KOPT-K1 (cell line): ENCODE data around the gene SH3BP4.

Experiments
- H3K27ac ChIP-seq: fragments of 200-600 bp; sonication (generic); 2 replicates; pipeline ENCODE4 v1.5.1; 2016; ENCODE audit warnings: antibody characterized with exemption, mild to moderate bottlenecking, low read depth, low read length; ENCODE audit not compliant: poor library complexity, severe bottlenecking
- H3K36me3 ChIP-seq: fragments of 200-600 bp; sonication (generic); 2 replicates; pipeline ENCODE4 v1.5.1; 2017; ENCODE audit warnings: antibody characterized with exemption, mild to moderate bottlenecking, low read length, moderate library complexity; ENCODE audit not compliant: insufficient read depth
- H3K9me3 ChIP-seq: fragments of 200-600 bp; sonication (generic); 2 replicates; pipeline ENCODE4 v1.5.1; 2017; ENCODE audit warnings: antibody characterized with exemption, low read length, mild to moderate bottlenecking; ENCODE audit not compliant: insufficient read depth, poor library complexity, severe bottlenecking

SH3BP4 gene

GRCh38 chr2:235002198-235003095, 50.6 kb downstream of the SH3BP4 start:
- Histone ChIP-seq H3K27ac (no peak overlapping the region), H3K9me3 (no peaks in the 10 kb centered on the region), H3K36me3 (no peaks in the 10 kb centered on the region)

- Histone ChIP-seq H3K36me3 (no peaks in the 10 kb centered on the region), H3K27ac (no peak overlapping the region), H3K9me3 (no peaks in the 10 kb centered on the region)
These were observed 51.4 kb downstream of the SH3BP4 start for GRCh38 chr2:235003096-235003775.

DNA sequence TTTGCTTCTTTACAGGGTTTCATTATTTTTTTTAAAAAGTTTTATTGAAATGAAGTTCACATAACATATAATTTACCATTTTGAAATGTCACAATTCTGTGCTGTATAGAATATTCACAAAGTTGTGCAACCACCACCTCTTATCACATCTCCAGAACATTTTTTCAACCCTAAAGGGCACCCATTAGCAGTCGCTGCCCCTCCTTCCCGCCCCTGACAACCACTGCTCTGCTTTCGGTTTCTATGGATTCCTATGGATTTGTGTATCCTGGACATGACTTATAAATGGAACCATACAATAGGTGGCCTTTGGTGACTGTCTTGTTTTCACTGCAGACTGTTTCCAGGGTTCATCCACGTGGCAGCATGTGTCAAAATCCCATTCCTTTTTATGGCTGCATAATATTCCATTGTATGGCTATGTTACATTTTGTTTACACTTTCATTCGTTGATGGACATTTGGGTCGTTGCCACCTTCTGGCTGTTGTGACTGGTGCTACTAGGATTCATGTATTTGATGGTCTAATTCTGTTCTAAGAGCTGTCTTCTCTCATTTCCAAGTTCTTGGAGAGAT, 52.6 kb downstream of the SH3BP4 start:
- no peak overlapping the region for H3K27ac ChIP-seq
- no peaks in the 10 kb centered on the region for H3K36me3 ChIP-seq
- no peaks in the 10 kb centered on the region for H3K9me3 ChIP-seq

DNA sequence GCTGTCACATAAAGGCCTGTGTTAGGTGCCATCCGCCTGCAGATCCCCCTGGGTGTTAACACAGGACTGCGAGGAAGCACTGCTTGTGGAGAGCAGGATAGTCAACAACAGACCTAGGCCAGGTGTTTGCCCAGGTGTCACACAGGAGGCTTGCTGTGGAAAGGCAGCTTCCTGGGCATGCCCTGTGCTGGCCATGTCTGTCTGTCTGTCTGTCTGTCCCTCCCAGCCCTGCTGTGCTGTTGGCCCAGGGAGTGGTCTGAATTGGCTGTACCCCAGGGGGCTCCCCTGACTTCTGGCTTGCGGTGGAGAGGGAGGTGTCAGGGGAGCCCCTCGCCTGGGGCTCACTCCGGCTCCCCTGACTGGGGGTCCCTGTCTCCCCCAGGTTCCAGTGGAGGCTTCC, 53.2 kb downstream of the SH3BP4 start:
- H3K27ac ChIP-seq: no peak overlapping the region
- H3K36me3 ChIP-seq: no peaks in the 10 kb centered on the region
- no peaks in the 10 kb centered on the region for H3K9me3 ChIP-seq

DNA sequence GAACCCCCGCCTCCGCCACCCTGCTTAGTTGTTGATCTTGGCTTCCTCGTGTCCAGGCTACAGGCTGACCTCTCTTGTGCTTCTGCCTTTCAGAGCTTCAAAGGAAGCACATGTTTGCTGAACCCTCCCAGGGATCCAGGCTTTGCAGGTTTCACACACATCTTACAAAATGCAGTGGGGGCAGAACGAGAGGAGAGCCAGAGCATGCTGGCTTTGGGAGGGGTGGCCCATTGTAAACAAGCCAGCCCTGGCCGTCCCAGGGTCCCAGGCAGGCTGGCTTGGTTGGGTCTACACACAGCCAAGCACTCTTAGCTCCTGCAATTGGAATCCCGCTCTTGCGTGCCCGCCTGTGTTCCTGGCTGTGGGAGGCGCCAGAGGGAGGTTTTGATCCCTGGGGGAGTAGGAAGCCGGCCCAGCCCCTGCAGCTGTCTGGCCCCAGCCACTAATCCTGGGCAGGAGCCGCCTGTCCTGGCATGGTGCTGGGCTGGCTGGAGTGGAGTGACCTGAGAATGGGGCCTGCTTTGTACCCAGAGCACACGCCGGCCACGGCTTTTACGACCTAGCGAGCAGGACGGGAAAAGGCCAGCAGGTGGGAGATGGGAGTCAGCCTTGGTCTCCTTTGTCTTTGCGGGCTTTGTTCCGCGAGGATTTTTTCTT, 53.9 kb downstream of the SH3BP4 start:
- H3K36me3 ChIP-seq: no peaks in the 10 kb centered on the region

DNA sequence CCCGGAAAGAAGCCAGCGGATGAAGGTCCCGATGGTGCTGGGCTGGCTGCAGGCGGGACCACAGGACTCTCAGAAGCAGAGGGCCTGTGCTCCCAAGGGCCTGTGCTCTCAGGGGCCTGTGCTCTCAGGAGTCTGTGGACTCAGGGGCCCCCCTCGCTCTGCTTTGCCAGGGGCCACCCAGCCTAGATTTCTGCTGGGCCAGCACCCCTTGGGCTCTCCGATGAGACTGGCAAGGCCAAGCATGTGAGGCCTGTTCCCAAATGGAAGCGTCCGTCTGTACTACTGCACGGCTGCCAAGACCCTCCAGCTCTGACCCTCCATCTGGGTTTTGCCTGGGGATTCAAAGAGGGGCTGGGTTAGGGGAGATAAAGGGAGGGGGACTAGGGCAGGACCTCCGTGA, 54.6 kb downstream of the SH3BP4 start:
- Histone ChIP-seq H3K27ac (no peak overlapping the region), H3K36me3 (no peaks in the 10 kb centered on the region), H3K9me3 (no peaks in the 10 kb centered on the region)

More for the DNA sequence above, 53.9 kb downstream of the SH3BP4 start:
- no peak overlapping the region for H3K27ac ChIP-seq
- H3K9me3 ChIP-seq: no peaks in the 10 kb centered on the region

- Histone ChIP-seq H3K9me3 (no peaks in the 10 kb centered on the region), H3K36me3 (no peaks in the 10 kb centered on the region), H3K27ac (no peak overlapping the region)
These were observed 55.2 kb downstream of the SH3BP4 start for GRCh38 chr2:235006986-235007385.

- Histone ChIP-seq H3K27ac (no peak overlapping the region), H3K9me3 (no peaks in the 10 kb centered on the region), H3K36me3 (no peaks in the 10 kb centered on the region)
These were observed 56.0 kb downstream of the SH3BP4 start for GRCh38 chr2:235007664-235008457.

DNA sequence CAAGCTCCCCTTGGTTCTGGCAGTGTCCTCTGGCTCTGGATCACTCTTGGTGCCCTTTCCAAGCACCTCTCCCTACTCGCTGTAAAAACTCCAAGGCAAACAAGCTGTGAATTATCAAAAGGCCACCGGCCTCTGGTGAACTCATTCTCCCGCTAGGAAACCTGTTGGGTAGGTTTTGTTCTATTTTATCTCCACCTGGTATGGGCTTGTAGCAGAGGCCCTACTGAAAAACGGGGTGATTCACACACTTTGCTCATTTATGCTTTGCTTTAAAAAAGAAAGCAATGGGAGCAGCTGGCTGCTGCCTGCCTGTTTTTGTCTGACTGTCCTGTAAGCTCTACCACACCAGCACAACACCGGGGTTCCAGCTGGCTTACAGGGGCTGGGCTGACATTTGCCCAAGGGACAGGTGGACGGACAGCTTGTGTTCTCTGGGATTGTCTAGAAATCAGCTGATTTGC, 56.8 kb downstream of the SH3BP4 start:
- no peaks in the 10 kb centered on the region for H3K9me3 ChIP-seq
- H3K36me3 ChIP-seq: no peaks in the 10 kb centered on the region
- no peak overlapping the region for H3K27ac ChIP-seq

DNA sequence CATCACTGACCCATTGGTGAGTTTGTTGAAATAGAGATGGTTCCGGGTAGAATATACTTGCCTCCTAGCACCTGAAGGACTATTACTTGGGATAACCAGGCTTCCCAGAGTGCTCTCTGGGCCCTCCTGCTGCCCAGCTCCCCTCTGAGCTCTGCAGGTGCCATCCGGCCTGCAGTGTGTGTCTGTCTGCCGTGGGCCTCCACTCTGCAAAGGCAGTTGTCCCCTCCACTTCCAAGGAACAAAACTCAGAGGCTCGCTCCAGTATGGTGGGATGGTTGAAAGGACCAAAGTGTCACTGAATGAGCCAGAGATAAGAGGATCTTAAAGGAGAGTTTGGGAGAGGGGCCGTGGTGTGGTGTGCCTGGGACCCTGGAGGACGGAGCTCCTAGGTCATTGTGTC, 57.3 kb downstream of the SH3BP4 start:
- no peaks in the 10 kb centered on the region for H3K36me3 ChIP-seq
- no peaks in the 10 kb centered on the region for H3K9me3 ChIP-seq
- H3K27ac ChIP-seq: no peak overlapping the region

- Histone ChIP-seq H3K9me3 (peaks cover 1% of the 10 kb centered on the region), H3K27ac (no peak overlapping the region), H3K36me3 (no peaks in the 10 kb centered on the region)
These were observed 58.4 kb downstream of the SH3BP4 start for GRCh38 chr2:235010117-235010714.

- Histone ChIP-seq H3K36me3 (no peaks in the 10 kb centered on the region), H3K9me3 (peaks cover 5% of the 10 kb centered on the region), H3K27ac (no peak overlapping the region)
These were observed 59.8 kb downstream of the SH3BP4 start for GRCh38 chr2:235011607-235011928.

DNA sequence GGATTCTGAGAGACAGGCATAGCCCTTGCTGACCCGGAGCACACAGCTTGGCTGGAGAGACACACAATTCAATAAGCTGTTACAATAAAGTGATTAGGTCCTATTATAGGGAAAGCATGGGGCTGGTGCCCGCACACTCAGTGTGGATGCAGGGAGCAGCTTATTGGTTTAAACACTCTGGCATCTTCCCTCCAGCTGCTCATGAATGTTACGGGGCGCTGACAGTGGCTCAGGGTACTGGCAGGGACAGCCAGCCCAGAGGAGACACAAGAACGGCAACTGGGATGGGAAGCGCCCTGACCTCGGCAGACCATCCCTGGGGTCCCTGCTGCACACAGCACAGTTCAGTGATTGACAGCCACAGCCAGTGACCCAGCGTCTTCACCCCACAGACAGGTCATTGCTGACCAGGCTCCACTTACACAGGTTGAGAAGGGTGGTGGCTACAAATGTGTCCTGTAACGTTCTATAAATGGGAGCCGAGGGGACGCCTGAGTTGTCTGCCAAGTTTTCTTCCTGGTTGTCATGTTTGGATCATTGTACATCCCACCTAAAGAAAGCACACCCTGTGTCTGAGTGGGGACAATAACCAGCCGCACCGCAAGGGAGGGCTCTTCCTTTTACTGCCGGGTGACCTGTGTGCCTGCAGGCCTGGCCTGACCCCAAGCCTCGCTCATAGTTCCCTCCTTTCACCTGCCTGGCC, 60.3 kb downstream of the SH3BP4 start:
- Histone ChIP-seq H3K27ac (no peak overlapping the region), H3K9me3 (peaks cover 5% of the 10 kb centered on the region), H3K36me3 (no peaks in the 10 kb centered on the region)

DNA sequence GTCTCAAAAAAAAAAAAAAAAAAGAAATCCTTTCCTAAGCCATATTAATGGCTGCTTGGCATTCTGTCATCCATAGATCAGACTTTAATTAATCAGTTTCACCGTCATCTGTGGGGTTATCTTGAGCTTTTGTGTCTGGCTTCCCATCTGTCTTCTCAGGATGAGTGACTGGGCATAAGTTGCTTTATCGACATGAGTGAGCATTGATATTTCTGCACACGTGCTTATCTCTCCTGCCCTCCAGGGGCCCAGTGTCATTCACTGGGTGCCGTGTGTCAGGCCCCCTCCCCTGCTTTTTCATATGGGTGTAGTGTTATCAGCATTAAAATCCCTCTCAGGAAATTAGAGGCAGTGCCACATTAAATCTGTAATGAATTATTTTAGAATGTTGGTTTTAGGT, 65.6 kb downstream of the SH3BP4 start:
- H3K27ac ChIP-seq: no peak overlapping the region
- H3K36me3 ChIP-seq: no peaks in the 10 kb centered on the region

More for the DNA sequence above, 65.6 kb downstream of the SH3BP4 start:
- H3K9me3 ChIP-seq: peaks cover 5% of the 10 kb centered on the region
